ENCODE data around the gene TAAR8. TPM values are rescaled to one million over a fixed set of nuclear protein-coding genes. Genes with fewer than 3 reads are reported as not detected.

Gene TAAR8
- total RNA-seq, 6 experiments from 2014 or later = not detected

DNA sequence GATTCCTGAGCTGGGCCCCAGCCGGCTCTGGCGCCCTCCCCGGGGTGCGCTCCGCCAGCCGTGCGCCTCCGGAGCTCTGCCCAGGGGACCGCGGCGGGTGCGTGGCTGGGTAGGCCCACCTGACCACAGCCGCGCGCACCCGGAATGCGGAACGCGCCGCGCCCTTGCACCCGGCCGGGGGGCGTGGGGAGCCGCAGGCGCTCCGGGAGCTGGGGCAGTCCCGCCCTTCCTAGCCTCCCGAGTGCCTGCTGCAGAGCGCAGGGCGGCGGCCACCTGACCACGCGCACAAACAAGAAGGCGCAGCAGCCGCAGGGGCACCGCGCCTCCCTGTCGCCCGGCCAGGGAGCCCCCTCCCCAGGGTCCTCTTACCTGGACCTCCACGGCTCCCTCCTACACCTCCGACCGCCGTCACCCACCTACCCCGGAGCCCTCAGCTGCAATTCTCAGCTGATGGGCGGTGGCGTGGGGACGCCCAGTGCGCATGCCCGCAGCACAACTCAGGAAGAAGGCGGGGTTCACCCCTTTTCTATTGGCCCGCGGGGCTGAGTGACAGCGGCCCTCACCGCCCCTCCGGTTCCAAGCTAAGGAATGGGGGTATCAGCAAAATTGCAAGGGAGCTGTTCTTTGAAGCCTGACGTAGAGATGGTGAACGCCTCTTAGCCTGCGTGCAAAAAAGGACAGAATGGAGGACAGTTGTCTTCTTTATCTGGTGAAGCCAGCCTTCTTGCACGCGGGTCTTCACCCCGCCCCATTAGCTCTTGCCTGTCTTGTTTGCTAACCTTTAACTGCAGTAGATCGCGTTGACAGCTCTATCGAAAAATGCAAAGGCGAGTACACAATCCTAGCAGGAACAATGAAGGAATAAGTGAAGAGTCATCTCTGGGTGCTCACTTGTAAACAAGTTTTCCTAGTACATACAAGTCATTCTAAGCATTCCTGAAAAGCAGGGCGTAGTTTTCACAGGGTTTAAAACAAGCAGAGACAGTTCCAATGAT lies 39.5 kb upstream of the TAAR8 start, which contains the start of gene STX7:
Gene STX7 (minus strand): TSS at position 479 of the 995 bp plus-strand sequence. CDS start 9,586 bp downstream, outside the sequence.
- intact Hi-C loops (cut with DNase I) = no loop called here
- peak; percentile 93 to 95 (median 95) for DNase-seq

DNA sequence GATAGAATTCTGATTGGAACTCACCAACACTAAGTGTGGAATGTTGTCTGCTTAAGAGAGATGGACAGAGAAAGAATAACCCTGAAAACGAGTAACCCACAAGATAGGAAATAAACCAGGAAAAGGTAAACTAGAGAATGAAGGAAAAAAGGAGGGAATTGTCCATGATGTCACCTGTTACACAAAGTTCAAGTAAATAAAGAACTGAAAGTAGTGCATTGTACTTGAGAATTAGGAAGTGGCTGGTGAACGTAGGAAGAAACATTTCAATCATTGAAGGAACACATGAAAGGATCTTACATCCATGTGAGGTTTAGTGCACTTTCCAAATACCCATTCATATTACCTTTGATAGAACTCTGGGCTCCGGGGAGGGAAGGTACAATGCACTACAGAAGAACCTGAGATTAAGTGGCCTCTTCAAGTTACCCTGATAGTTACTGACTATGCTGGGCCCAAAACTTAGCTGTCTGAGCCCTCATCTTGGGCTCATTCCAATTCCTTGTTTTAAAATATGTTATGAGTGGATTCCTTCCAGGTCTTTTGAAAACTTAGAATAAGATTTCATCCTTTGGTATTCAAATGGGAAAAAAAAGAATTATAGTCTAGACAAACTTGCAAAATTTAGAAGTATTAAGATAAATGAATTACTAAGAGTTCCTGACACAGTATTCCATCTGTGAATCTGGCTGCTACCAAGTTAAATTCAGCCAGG lies 38.5 kb upstream of the TAAR8 start:
- Histone ChIP-seq H3K36me3 (no peaks in the 10 kb centered on the region), H3K27ac (peak overlapping the region in 2 of 3 donors; percentile 79 to 92), H3K27me3 (no peaks in the 10 kb centered on the region), H3K9me3 (no peaks in the 10 kb centered on the region), H3K4me1 (peaks cover 0 to 14% (median 0%) of the 10 kb centered on the region in 4 donors), H3K4me3 (peak overlapping the region; percentile 86 to 96 (median 91))
- ATAC-seq = peak in 2 of 4 donors; percentile 4 to 30
- no peak for TF ChIP-seq POLR2A (IDR thresholded peaks at IDR 0.05)
- TF ChIP-seq, protein P1, sequence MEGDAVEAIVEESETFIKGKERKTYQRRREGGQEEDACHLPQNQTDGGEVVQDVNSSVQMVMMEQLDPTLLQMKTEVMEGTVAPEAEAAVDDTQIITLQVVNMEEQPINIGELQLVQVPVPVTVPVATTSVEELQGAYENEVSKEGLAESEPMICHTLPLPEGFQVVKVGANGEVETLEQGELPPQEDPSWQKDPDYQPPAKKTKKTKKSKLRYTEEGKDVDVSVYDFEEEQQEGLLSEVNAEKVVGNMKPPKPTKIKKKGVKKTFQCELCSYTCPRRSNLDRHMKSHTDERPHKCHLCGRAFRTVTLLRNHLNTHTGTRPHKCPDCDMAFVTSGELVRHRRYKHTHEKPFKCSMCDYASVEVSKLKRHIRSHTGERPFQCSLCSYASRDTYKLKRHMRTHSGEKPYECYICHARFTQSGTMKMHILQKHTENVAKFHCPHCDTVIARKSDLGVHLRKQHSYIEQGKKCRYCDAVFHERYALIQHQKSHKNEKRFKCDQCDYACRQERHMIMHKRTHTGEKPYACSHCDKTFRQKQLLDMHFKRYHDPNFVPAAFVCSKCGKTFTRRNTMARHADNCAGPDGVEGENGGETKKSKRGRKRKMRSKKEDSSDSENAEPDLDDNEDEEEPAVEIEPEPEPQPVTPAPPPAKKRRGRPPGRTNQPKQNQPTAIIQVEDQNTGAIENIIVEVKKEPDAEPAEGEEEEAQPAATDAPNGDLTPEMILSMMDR (IDR thresholded peaks at IDR 0.05) = no peak
- DNase-seq = no peak
- 6% methylated on average over 2 of the region's 3 CpGs for WGBS (ENCODE audit: insufficient coverage, low coverage, low lambda C conversion rate, missing lambda C conversion rate)
- intact Hi-C loops (cut with DNase I) = no loop called here

More for the DNA sequence above, 39.5 kb upstream of the TAAR8 start, which contains the start of gene STX7:
- TF ChIP-seq, protein P1 (IDR thresholded peaks at IDR 0.05) = peak in 1 of 4 donors; percentile 2
- peak; percentile 78 for TF ChIP-seq POLR2A (IDR thresholded peaks at IDR 0.05)
- ATAC-seq = peak; percentile 94 to 98 (median 96)
- Histone ChIP-seq H3K27me3 (no peaks in the 10 kb centered on the region), H3K27ac (peak within 1 kb of the TSS; percentile 70 to 92 (median 79)), H3K9me3 (no peaks in the 10 kb centered on the region), H3K36me3 (no peaks in the 10 kb centered on the region), H3K4me1 (peaks cover 0 to 14% (median 0%) of the 10 kb centered on the region in 4 donors), H3K4me3 (peak within 1 kb of the TSS; percentile 86 to 96 (median 91))
- WGBS (ENCODE audit: insufficient coverage, low coverage, low lambda C conversion rate, missing lambda C conversion rate) = under 1% methylated on average over 24 of the region's 67 CpGs

DNA sequence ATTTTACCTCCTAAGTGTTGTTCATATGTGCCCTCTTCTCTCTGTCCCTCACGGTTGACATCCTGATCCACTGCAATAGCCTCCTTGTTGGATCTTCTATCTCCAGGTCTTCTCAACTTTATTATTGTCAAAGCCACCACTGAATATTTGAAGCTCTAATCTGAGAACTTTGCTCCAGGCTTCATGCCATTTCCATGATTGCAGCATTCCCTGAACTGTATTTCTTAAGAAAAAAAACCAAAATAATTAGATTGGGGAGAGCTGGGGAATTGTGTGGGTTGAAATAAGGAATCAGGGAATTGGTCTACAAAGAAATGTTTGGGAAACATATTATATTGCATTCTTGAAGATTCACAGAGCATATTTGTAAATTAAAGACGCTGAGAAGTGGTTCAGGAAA lies 37.1 kb upstream of the TAAR8 start:
- Histone ChIP-seq H3K9me3 (no peaks in the 10 kb centered on the region), H3K27me3 (no peaks in the 10 kb centered on the region), H3K27ac (no peak overlapping the region), H3K4me3 (no peak overlapping the region), H3K4me1 (peaks cover 0 to 14% (median 0%) of the 10 kb centered on the region in 4 donors), H3K36me3 (no peaks in the 10 kb centered on the region)
- ATAC-seq (no peak), DNase-seq (no peak)
- intact Hi-C loops (cut with DNase I) = no loop called here
- TF ChIP-seq, protein P1 (IDR thresholded peaks at IDR 0.05) = no peak
- no peak for TF ChIP-seq POLR2A (IDR thresholded peaks at IDR 0.05)
- 47% methylated on average over 2 of the region's 2 CpGs for WGBS (ENCODE audit: insufficient coverage, low coverage, low lambda C conversion rate, missing lambda C conversion rate)

DNA sequence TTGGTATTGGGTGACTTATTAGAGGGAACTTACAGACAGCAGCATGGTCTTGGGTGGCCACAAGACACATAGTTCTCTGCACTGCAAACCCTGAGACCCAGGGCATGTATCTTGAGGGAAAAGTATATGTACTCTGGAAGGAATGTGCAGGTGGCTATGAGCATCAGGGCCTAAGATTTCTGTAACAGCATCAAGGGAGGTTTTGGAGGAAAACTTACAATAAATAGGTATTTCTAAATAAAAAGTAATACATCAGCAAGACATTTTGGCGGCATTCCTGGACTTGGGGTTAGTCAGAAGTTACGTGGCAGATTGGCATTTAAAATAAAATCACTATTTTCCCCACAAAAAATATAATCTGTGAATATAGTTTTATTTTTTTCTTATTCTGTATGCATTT lies 31.5 kb upstream of the TAAR8 start:
- DNase-seq (no peak), ATAC-seq (no peak)
- Histone ChIP-seq H3K36me3 (no peaks in the 10 kb centered on the region), H3K27me3 (no peaks in the 10 kb centered on the region), H3K4me3 (no peak overlapping the region), H3K4me1 (no peaks in the 10 kb centered on the region), H3K27ac (no peak overlapping the region), H3K9me3 (no peaks in the 10 kb centered on the region)
- TF ChIP-seq, protein P1 (IDR thresholded peaks at IDR 0.05) = no peak
- TF ChIP-seq POLR2A (IDR thresholded peaks at IDR 0.05) = no peak
- 50% methylated on average over 2 of the region's 2 CpGs for WGBS (ENCODE audit: insufficient coverage, low coverage, low lambda C conversion rate, missing lambda C conversion rate)
- intact Hi-C loops (cut with DNase I) = loop anchor here (10.0 kb wide), 2 partner anchors 244 to 254 kb away; no protein-coding TSS in a partner anchor

Measured in right lobe of liver (tissue), 6 donors.